Liver (tissue), 9 donors: ENCODE measurements around the gene PER2. TPM values are rescaled to one million over a fixed set of nuclear protein-coding genes. Genes with fewer than 3 reads are reported as not detected.

Experiments used
- DNase-seq: peaks from one replicate; pipeline ENCODE4 v3.0.0-alpha.2; 2017; ENCODE audit warnings: low spot score
- H3K27ac ChIP-seq, 2 donors: one replicate each; pipeline ENCODE4 v1.7.0; 2013; ENCODE audit warnings: inconsistent platforms in 2 of 2, low read length in 2 of 2, control low read depth in 1 of 2, low read depth in 1 of 2, mild to moderate bottlenecking in 1 of 2
- H3K27me3 ChIP-seq, 4 donors: one replicate each; pipeline versions ENCODE4 v1.6.1 to v1.7.0; 2013; ENCODE audit warnings: low read length in 3 of 4, inconsistent platforms in 1 of 4, mild to moderate bottlenecking in 1 of 4, moderate library complexity in 1 of 4; ENCODE audit not compliant: control insufficient read depth in 4 of 4, insufficient read depth in 4 of 4
- H3K36me3 ChIP-seq, 4 donors: one replicate each; pipeline versions ENCODE4 v1.6.1 to v1.7.0; 2013; ENCODE audit warnings: low read length in 3 of 4, mild to moderate bottlenecking in 3 of 4, low read depth in 1 of 4, moderate library complexity in 1 of 4; ENCODE audit not compliant: control insufficient read depth in 4 of 4, insufficient read depth in 3 of 4
- H3K4me1 ChIP-seq, 4 donors: one replicate each; pipeline versions ENCODE4 v1.6.1 to v1.7.0; 2013; ENCODE audit warnings: low read length in 3 of 4, mild to moderate bottlenecking in 3 of 4, moderate library complexity in 1 of 4; ENCODE audit not compliant: control insufficient read depth in 4 of 4, insufficient read depth in 4 of 4
- H3K4me3 ChIP-seq, 3 donors: one replicate each; pipeline versions ENCODE4 v1.6.1 to v1.7.0; 2013; ENCODE audit warnings: low read length in 3 of 3, control low read depth in 1 of 3, low read depth in 1 of 3, mild to moderate bottlenecking in 1 of 3
- H3K9ac ChIP-seq, 2 donors: one replicate each; pipeline ENCODE4 v1.7.0; 2013; ENCODE audit warnings: low read length in 2 of 2, mild to moderate bottlenecking in 2 of 2, moderate library complexity in 2 of 2, control low read depth in 1 of 2, low read depth in 1 of 2
- H3K9me3 ChIP-seq, 4 donors: one replicate each; pipeline versions ENCODE4 v1.6.1 to v1.7.0; 2013; ENCODE audit warnings: low read length in 3 of 4; ENCODE audit not compliant: control insufficient read depth in 4 of 4
- ATF3 ChIP-seq: IDR thresholded peaks from 2 replicates; pipeline ENCODE4 v1.6.1; 2016; ENCODE audit warnings: antibody characterized with exemption
- EGR1 ChIP-seq, 2 donors: IDR thresholded peaks; 2 replicates each; pipeline ENCODE4 v1.6.1; 2016 to 2018; ENCODE audit warnings: antibody characterized with exemption in 2 of 2, low read depth in 2 of 2
- FOXA2 ChIP-seq: IDR thresholded peaks from 2 replicates; pipeline ENCODE4 v1.6.1; 2016; ENCODE audit warnings: antibody characterized with exemption
- GABPA ChIP-seq, 2 donors: IDR thresholded peaks in 1 of 2; conservative IDR thresholded peaks in 1 of 2; 2 replicates each; pipeline ENCODE4 v1.6.1; 2016; ENCODE audit warnings: antibody characterized with exemption in 2 of 2, mild to moderate bottlenecking in 1 of 2, moderate library complexity in 1 of 2
- HNF4A ChIP-seq, 2 donors: conservative IDR thresholded peaks; 2 replicates each; pipeline ENCODE4 v1.6.1; 2016; ENCODE audit warnings: antibody characterized with exemption in 2 of 2, mild to moderate bottlenecking in 2 of 2
- HNF4G ChIP-seq: IDR thresholded peaks from 2 replicates; pipeline ENCODE4 v1.6.1; 2016; ENCODE audit warnings: antibody characterized with exemption
- NR2F2 ChIP-seq: IDR thresholded peaks from 2 replicates; pipeline ENCODE4 v1.6.1; 2016; ENCODE audit warnings: antibody characterized with exemption
- RAD21 ChIP-seq, 2 donors: IDR thresholded peaks; 2 replicates each; pipeline ENCODE4 v1.6.1; 2016; ENCODE audit warnings: antibody characterized with exemption in 2 of 2, mild to moderate bottlenecking in 2 of 2
- REST ChIP-seq: IDR thresholded peaks from 2 replicates; pipeline ENCODE4 v1.6.1; 2016; ENCODE audit warnings: antibody characterized with exemption, mild to moderate bottlenecking
- RXRA ChIP-seq, 2 donors: IDR thresholded peaks; 2 replicates each; pipeline ENCODE4 v1.6.1; 2017 to 2018; ENCODE audit warnings: antibody characterized with exemption in 2 of 2, mild to moderate bottlenecking in 1 of 2
- SP1 ChIP-seq: IDR thresholded peaks from 2 replicates; pipeline ENCODE4 v1.6.1; 2018; ENCODE audit warnings: antibody characterized with exemption, mild to moderate bottlenecking
- TAF1 ChIP-seq: conservative IDR thresholded peaks from 2 replicates; pipeline ENCODE4 v1.6.1; 2016; ENCODE audit warnings: antibody characterized with exemption, mild to moderate bottlenecking
- ZBTB33 ChIP-seq: IDR thresholded peaks from 2 replicates; pipeline ENCODE4 v1.6.1; 2016; ENCODE audit warnings: antibody characterized with exemption
- WGBS: extraction: QIAGEN DNeasy Blood & Tissue Kit; methylation state at CpG from one replicate; pipeline ENCODE4 v1.1.7; 2013; 5-methylcytosine and 5-hydroxymethylcytosine counted together
- polyA plus RNA-seq, 2 donors: library from polyadenylated mRNA; stranded (reverse) in 1 of 2; unstranded in 1 of 2; fragments of 200-250 nt in 1 of 2; fragments of >200 nt in 1 of 2; fragmentation: Nextera tagmentation in 1 of 2; extraction: Ambion mirVana in 1 of 2; gene quantifications; one replicate each; pipeline versions ENCODE4 v1.2.1 to v1.2.3, GENCODE V29; 2013 to 2015
- total RNA-seq, 2 donors: library from RNA; depleted of rRNA; stranded (reverse); fragments of >200 nt; gene quantifications; one replicate each; pipeline ENCODE4 v1.2.3, GENCODE V29; 2014
- TF ChIP-seq, protein P1 (sequence below): IDR thresholded peaks from 2 replicates; pipeline ENCODE4 v1.6.1; 2016; ENCODE audit warnings: antibody characterized with exemption
- donor health status: healthy.
- donor health status: healthy.
- donor health status: healthy.
- donor health status: healthy.
- donor health status: healthy.

Gene PER2
- total and polyA plus RNA-seq, 4 donors: 1.1 to 12.5 (median 4.1) TPM

DNA sequence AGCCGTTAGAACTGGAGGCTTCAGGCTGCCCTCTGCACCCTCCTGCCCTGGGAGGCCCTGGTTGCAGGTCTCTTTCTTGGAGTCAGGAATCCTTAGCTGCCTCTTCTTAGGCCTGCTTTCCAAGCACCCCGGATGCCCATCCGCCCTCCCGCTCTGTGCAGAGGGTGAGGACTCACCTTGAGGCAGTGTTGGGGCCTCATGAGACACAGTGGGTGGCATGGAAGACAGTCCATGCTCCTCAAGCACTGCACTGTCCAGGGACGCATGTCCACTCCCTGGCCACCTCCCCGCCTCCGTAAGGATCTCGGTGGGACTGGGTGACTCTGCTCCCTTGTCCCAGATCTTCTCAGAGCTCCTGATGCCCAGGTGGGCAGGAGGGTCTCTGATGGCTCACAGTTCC is 26.2 kb upstream of the PER2 start:
- Histone ChIP-seq H3K4me3 (no peak overlapping the region), H3K9me3 (no peaks in the 10 kb centered on the region), H3K4me1 (peaks cover 0 to 4% (median under 1%) of the 10 kb centered on the region in 4 donors), H3K9ac (no peak overlapping the region), H3K27ac (no peak overlapping the region), H3K27me3 (no peaks in the 10 kb centered on the region), H3K36me3 (no peaks in the 10 kb centered on the region)
- 93% methylated on average over 8 of the region's 8 CpGs for WGBS
- DNase-seq: no peak
- no peak for TF ChIP-seq RXRA (IDR thresholded peaks at IDR 0.05)
- no peak for TF ChIP-seq GABPA (IDR thresholded peaks at IDR 0.05 in 1 of 2, conservative IDR thresholded peaks at IDR 0.05 in 1 of 2)
- no peak for TF ChIP-seq ZBTB33
- no peak for TF ChIP-seq SP1
- no peak for TF ChIP-seq REST
- TF ChIP-seq, protein P1, sequence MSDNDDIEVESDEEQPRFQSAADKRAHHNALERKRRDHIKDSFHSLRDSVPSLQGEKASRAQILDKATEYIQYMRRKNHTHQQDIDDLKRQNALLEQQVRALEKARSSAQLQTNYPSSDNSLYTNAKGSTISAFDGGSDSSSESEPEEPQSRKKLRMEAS: no peak
- TF ChIP-seq EGR1 (IDR thresholded peaks at IDR 0.05; ENCODE audit: low read depth in 2 of 2): no peak
- TF ChIP-seq HNF4A (conservative IDR thresholded peaks at IDR 0.05): no peak
- no peak for TF ChIP-seq FOXA2
- TF ChIP-seq ATF3: no peak

DNA sequence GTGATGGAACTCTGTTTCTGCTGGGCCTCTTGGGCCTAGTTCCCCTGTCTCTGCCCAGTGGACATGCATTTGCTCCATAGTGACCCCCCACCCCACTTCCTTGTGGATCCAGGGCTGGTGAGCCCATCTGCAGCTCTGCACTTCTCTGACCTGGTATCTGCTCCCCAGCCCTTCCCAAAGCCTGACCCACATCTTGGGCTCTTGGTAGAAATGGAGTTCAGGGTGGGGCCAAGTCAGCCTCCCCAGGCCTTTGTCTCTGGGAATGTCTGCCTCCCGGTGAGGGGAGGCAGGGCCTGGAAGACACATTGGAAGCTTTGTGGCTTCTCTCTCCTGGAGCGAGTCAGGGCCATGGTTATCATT is 25.6 kb upstream of the PER2 start:
- WGBS: 85% methylated on average over 2 of the region's 2 CpGs
- no peak for DNase-seq

More for the DNA sequence above, 25.6 kb upstream of the PER2 start:
- Histone ChIP-seq H3K27ac (no peak overlapping the region), H3K36me3 (no peaks in the 10 kb centered on the region), H3K4me3 (no peak overlapping the region), H3K27me3 (no peaks in the 10 kb centered on the region), H3K9ac (no peak overlapping the region), H3K4me1 (peaks cover 0 to under 1% (median 0%) of the 10 kb centered on the region in 4 donors), H3K9me3 (no peaks in the 10 kb centered on the region)
- TF ChIP-seq EGR1 (IDR thresholded peaks at IDR 0.05; ENCODE audit: low read depth in 2 of 2) (no peak), GABPA (IDR thresholded peaks at IDR 0.05 in 1 of 2, conservative IDR thresholded peaks at IDR 0.05 in 1 of 2) (no peak), TAF1 (no peak), ZBTB33 (no peak), HNF4A (conservative IDR thresholded peaks at IDR 0.05) (no peak), SP1 (no peak), RXRA (IDR thresholded peaks at IDR 0.05) (no peak), NR2F2 (no peak), REST (no peak), RAD21 (IDR thresholded peaks at IDR 0.05) (no peak), HNF4G (no peak)
- TF ChIP-seq, protein P1: no peak
